Omental fat pad (tissue), 4 donors: ENCODE results near the gene PCBP3. TPM values are rescaled to one million over a fixed set of nuclear protein-coding genes. Genes with fewer than 3 reads are reported as not detected.

ENCODE experiments used
- ATAC-seq: fragments of 150-250 bp; one replicate; pipeline ENCODE4 v1.9.1; 2016; ENCODE audit warnings: mild to moderate bottlenecking, moderate library complexity; ENCODE audit not compliant: low FRiP score
- DNase-seq: peaks from one replicate; pipeline ENCODE4 v3.0.0-alpha.2; 2019; ENCODE audit warnings: low spot score
- CTCF ChIP-seq, 3 donors: fragments of 450-650 bp; IDR thresholded peaks; one replicate each; pipeline ENCODE4 v1.5.1; 2016 to 2017; ENCODE audit warnings: antibody characterized with exemption in 3 of 3, mild to moderate bottlenecking in 3 of 3, moderate library complexity in 2 of 3
- total RNA-seq, 4 donors: library from RNA; depleted of rRNA; stranded (reverse); fragments of >200 nt; gene quantifications; one replicate each; pipeline ENCODE4 v1.1.0, GENCODE V29; 2016

The PCBP3 gene
- total RNA-seq, 4 donors from 2014 or later: 1.1 to 26.8 (median 14.8) TPM

GRCh38 chr21:45826676-45827301 lies 183.3 kb downstream of the PCBP3 start:
- no peak for TF ChIP-seq CTCF (IDR thresholded peaks at IDR 0.05)
- DNase-seq (no peak), ATAC-seq (no peak)

DNA sequence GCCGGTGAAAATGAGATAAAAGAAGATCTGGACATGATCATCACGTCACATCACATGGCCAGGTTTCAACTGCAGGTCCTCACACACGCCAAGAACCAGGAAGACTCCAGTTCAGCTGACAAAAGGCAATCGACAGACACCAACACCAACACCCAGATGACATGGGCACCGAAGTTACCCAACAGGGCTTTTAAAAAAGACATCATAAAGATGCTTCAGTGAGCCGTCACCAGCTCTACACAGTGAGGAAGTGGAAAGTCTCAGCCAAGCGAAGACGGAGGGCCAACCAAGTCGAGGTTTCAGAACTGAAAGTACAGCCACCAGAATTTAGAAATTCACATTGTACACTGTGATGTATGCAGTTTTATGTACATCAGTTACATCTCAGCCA lies 183.8 kb downstream of the PCBP3 start:
- no peak for TF ChIP-seq CTCF (IDR thresholded peaks at IDR 0.05)
- no peak for DNase-seq

GRCh38 chr21:45827881-45828579 lies 184.5 kb downstream of the PCBP3 start:
- TF ChIP-seq CTCF (IDR thresholded peaks at IDR 0.05): no peak
- no peak for ATAC-seq
- no peak for DNase-seq

More for the DNA sequence above, 183.8 kb downstream of the PCBP3 start:
- ATAC-seq: no peak

- DNase-seq (no peak), ATAC-seq (no peak)
Measured at GRCh38 chr21:45828580-45829570, 185.3 kb downstream of the PCBP3 start.

DNA sequence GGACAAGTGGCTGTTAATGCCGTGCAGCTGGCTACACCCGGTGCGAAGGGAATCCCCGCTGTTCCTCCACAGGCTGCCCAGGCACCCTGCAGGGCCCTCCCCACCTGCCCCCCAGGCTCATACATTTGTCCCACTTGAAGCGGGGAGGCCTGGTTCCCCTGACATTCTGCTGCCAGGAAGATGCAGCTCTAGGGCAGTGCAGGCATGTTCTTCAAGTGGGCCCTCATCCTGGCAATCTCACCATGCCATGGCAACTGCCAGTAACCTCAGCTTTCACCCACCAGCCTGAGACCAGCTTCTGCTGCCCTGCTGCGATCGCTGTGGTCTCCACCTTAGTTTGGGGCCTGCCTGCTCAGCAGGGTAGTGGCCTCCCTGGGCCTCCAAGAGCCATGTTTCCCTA lies 186.1 kb downstream of the PCBP3 start:
- ATAC-seq: no peak
- no peak for TF ChIP-seq CTCF (IDR thresholded peaks at IDR 0.05)
- no peak for DNase-seq

More at GRCh38 chr21:45828580-45829570, 185.3 kb downstream of the PCBP3 start:
- TF ChIP-seq CTCF (IDR thresholded peaks at IDR 0.05): no peak

GRCh38 chr21:45830221-45830640 lies 186.7 kb downstream of the PCBP3 start:
- no peak for TF ChIP-seq CTCF (IDR thresholded peaks at IDR 0.05)
- ATAC-seq (no peak), DNase-seq (no peak)
